Stimulated activated CD4-positive, alpha-beta T cell treated with anti-CD3 and anti-CD28 coated beads, TNF-alpha, amount 100 ng/mL, for 48 hours (primary cell): ENCODE results near the gene IL9R.
"Not testable (repeated sequence)": the region's sequence is repeated elsewhere in the genome, so short reads cannot be mapped to it uniquely, and the experiment has no call there.

Experiments
- DNase-seq, 3 donors: peaks; one replicate each; pipeline ENCODE4 v3.0.0-alpha.2; 2020; ENCODE audit warnings: low read depth in 3 of 3

IL9R gene, protein sequence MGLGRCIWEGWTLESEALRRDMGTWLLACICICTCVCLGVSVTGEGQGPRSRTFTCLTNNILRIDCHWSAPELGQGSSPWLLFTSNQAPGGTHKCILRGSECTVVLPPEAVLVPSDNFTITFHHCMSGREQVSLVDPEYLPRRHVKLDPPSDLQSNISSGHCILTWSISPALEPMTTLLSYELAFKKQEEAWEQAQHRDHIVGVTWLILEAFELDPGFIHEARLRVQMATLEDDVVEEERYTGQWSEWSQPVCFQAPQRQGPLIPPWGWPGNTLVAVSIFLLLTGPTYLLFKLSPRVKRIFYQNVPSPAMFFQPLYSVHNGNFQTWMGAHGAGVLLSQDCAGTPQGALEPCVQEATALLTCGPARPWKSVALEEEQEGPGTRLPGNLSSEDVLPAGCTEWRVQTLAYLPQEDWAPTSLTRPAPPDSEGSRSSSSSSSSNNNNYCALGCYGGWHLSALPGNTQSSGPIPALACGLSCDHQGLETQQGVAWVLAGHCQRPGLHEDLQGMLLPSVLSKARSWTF

DNA sequence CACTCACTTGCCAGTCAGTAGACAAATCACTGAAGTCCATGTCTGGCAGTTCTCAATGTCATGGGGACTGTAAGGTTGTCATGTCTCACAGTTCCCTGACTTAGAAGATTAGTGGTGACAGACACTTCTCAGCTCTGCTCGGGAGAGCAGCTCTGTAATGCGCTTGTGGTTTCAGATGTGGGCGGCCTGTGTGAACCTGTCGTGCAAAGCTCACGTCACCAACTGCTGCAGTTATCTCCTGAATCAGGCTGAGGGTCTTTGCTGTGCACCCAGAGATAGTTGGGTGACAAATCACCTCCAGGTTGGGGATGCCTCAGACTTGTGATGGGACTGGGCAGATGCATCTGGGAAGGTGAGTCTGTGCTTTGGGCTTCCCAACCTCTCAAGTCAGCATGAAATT lies at the start of gene IL9R:
Gene IL9R (plus strand): TSS at position 261 of the 400 bp plus-strand sequence. CDS start 64 bp downstream, at position 325.
- peak; percentile 17 to 42 (median 19) for DNase-seq

DNA sequence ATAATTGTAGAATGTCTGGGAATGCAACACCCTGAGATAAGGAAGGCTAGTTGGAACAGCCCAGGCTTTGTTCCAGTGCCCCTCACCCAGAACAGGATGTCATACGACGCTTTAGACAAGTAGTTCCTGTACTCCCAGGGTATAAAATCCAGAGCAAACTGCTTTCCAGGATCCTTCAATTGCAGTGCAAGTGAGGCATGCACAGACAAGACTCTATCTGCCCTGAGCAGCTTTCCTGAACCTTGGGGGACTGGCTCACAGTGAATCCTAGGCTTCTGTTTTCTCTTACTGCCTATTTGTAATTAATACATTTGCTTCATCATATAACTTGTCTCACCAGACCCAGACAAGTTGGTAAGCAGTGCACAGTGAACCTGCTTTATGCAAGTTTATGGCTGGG lies 48.4 kb upstream of the IL9R start:
- no peak for DNase-seq

DNA sequence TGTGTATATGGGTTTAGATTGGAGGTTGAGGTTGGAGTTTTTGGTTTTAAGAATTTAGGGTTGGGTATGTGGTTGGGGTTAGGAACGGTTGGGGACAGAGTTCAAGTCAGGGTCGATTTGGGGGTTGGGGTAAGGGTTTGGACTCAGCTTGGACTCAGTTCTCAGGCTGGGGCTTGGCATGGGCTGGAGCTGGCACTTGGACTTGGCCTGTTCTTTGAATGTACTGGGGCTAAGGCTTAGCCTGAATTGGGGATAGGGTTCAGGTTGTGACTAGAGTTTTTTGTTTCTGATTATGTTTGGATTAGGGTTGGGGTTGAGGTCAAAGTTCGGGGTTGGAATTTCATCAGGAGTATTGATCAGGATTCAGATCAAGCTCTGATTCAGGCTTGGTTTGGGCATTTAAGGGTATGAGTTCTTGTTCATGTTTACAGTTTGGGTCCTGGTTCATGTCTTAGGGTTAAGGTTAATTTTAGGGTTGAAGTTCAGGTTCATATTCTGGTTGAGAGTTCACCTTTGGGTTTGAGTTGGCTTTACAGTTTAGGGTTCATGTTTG lies 46.2 kb upstream of the IL9R start:
- no peak for DNase-seq

DNA sequence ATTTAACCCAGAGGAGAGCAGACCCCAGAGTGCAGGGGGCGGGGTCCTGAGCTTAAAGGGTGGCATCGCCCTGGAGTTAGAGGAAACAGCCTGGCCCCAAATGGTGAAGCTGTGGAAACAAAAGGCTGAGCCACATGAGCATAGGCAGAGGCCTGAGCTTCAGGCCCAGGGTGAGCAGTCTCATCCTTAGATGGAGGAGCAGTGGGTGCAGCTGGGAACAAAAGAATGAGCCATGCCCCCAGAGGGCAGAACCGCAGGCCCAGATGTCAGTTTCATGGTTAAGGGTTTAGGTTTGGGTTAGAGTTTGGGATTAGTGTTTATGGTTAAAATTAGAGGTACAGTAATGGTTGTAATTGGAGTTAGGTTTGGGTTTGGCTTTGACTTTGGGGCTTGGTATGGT lies 44.4 kb upstream of the IL9R start:
- DNase-seq, result no peak

DNA sequence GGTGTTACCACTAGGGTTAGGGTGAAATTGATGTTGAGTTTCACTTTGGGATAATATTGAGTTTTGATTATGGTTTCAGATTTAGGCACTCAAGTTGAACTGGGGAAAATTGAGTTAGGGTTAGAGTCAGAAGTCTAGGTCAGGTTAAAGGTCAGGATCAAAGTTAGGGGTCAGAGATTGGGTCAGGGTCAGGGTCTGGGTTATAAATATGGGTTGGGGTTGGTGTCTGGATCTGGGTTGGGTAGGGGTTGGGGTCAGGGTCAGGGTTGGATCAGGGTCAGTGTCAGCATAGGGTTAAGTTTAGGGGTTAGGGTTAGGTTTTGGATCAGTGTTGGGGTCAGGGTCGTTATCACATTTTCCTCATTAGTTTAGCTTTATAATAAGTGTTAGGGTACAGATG lies 42.7 kb upstream of the IL9R start:
- DNase-seq, result no peak

- no peak for DNase-seq
These were observed 41.4 kb upstream of the IL9R start for GRCh38 chrX:155956099-155956498.

DNA sequence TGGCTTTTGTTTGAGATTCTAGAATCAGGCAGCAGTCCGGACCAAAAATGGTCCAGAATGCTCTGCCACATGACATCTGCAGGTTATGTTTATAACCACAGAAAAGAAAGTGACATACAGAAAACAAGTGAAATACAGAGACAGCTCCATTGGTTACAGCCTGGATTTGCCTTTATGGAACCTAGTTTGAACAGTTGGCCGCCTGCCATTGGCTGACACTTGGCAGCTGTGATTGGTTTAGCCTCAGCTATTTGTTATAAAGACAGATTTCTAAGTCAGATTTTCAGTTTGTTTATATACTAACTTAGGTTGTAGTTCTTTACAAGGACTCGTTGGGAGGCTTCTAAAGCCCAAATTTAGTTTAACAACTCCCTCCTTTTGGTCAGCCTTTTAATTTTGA lies 40.8 kb upstream of the IL9R start:
- no peak for DNase-seq

DNA sequence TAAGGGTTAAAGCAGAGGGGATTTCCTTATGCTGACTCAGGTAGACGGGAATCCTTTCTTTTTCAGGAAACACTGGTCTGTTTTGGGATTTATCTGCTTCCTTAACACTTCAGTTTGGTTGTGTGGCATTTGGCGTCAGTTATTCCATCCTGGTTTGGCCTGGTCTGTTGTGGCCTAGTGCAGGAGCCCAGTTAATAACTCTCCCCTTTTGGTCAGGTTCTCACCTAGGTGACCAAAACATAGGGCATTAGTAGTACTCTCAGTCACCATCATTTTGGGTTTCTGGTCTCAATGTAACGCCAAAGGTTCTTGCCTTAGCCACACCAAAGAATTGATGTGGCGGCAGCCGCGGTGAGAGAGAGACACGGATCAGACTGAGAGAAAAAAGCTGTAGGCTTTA lies 39.7 kb upstream of the IL9R start:
- DNase-seq, result no peak

GRCh38 chrX:155959018-155959587 lies 38.4 kb upstream of the IL9R start:
- DNase-seq, result no peak

- no peak for DNase-seq
These were observed 34.6 kb upstream of the IL9R start for GRCh38 chrX:155962906-155963305.

GRCh38 chrX:155966876-155967275 lies 30.6 kb upstream of the IL9R start:
- DNase-seq, result peak in 2 of 3 donors; percentile 1 to 3

- DNase-seq, result no peak
These were observed 29.7 kb upstream of the IL9R start for GRCh38 chrX:155967653-155968325.

GRCh38 chrX:155968326-155968661 lies 29.2 kb upstream of the IL9R start:
- DNase-seq, result no peak

DNA sequence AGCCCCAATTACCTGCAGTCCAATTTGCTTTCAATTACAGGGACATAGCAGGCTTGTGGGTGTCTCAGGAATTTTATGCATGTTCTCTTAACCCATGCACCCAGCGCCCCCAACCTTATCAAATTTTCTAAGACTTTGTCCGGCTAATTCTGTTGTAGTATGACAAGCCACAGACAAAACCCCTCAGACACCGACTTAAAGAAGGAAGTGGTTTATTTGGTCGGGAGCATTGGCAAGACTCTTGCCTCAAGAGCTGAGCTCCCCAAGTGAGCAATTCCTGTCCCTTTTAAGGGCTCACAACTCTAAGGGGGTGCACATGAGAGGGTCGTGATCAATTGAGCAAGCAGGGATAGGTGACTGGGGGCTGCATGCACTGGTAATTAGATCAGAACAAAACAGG lies 28.7 kb upstream of the IL9R start:
- no peak for DNase-seq

DNA sequence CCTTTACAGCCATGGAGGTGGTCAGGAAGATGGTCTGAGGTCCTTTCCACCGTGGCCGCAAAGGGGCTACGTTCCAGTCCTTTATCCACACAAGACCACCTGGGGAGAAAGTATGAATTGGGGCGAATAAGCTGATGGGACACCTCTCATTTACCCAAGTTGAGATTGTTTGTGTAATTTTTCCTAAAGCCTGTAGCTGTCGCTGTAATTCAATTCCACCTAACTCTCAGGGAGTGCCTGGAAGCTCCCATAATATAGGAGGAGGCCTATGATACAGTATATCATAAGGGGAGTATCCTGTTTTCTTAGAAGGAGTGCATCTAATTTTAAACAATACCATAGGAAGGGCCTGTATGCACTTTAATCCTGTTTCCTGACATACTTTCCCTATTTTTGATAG lies 25.8 kb upstream of the IL9R start:
- DNase-seq, result not testable (repeated sequence)

- DNase-seq, result not testable (repeated sequence)
These were observed 25.3 kb upstream of the IL9R start for GRCh38 chrX:155972241-155972640.

- no peak for DNase-seq
These were observed 14.2 kb upstream of the IL9R start for GRCh38 chrX:155983326-155983725.

DNA sequence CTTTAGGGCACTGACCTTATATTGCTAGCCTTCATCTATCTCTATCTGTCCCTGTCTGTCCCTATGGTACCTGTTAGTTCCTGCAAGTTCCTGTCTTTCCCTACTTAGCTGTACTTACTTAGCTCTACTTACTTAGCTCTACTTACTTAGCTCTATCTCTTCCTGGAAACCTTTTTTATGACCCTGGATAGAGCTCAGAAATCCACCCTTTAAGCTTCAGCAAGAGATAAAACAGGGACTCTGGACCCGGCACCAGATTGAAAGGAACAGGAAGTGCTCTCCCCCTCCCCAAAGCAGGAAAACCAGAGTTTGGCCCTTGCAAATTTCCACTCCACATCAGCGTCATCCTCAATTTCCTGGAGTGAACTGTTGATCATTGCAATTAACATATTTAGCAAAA lies 12.3 kb upstream of the IL9R start:
- DNase-seq, result no peak

DNA sequence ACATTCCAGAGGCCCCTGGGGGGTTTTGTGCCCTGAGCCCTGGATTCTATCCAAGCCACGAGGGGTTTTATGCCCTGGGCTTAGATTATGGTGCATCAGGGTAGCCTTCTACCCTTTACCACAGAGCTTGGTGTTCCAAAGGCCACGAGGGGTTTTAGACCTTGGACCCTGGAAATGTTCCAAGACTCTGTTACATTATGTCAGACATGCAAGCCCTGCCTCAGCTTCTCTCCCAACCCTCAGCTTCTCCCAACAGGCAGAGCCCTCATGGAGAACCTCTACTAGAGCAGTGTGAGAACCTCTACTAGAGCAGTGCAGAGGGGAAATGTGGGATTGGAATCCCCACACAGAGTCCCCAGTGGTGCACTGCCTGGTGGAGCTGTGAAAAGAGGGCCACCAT lies 10.5 kb upstream of the IL9R start:
- DNase-seq, result not testable (repeated sequence)

DNA sequence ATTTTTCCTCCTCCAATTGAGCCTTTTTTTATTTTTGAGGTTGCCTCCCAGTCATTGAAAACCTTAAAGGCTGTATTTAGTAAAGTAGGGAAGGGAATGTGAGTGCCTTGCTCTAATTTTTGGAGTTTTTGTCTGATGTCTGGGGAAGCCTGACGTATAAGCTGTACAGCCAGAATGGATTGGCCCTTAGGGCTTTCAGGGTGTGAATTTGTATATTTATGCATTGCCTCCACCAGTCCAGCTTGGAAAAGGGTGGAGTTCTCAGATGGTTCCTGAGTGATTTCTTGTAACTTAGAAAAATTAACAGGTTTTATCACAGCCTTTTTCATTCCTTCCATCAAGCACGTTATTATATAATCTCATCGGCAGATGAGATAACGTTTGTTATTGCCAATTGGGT lies 8.6 kb upstream of the IL9R start:
- no peak for DNase-seq

DNA sequence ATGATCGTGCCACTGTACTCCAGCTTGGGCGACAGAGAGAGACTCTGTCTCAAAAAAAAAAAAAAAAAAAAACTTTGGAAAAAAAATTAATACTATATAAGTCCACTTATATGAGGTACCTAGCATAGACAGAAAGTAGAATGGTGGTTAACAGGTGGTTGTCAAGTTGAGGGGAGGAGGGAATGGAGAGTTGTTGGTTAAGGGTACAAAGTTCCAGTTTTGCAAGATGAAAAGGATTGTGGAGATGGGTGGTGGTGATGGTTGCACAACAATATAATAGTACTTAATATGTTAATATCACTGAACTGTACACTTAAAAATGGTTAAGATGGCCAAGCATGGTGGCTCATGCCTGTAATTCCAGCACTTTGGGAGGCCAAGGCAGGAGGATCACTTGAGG lies 4.1 kb upstream of the IL9R start:
- DNase-seq, result no peak

GRCh38 chrX:155995321-155995875 lies 2.1 kb upstream of the IL9R start:
- no peak for DNase-seq
